ENCODE measurements around the gene BCHE.
"Not testable (repeated sequence)": the region's sequence is repeated elsewhere in the genome, so short reads cannot be mapped to it uniquely, and the experiment has no call there.

BCHE gene

DNA sequence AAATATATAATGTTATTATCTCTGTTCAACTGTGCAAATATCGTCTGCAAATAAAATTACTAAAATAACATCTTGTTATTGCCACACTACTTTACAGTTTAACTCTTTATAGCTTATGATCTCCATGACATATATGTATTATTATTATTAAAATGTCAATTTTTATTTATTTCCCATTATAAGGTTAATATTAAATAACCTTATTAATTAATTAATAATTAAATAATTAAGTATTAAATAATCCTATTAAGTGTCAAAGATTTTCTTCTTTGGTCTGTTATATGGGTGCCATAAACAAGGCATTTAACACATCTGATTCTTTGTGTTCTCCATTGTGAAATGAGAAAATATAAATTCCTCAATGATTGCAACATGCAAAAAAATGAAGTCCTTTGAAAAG lies 10.0 kb downstream of the BCHE start:
- no peak for DNase-seq
- in situ Hi-C loops (cut with MboI; ENCODE audit: low pct_unique_long_range_greater_than_20kb, low sequenced_read_pairs) = no loop called here

- DNase-seq = no peak
- in situ Hi-C loops (cut with MboI; ENCODE audit: low pct_unique_long_range_greater_than_20kb, low sequenced_read_pairs) = no loop called here
These were observed 16.5 kb downstream of the BCHE start for GRCh38 chr3:165820671-165821123.

GRCh38 chr3:165817160-165817709 lies 20.0 kb downstream of the BCHE start:
- DNase-seq = no peak

DNA sequence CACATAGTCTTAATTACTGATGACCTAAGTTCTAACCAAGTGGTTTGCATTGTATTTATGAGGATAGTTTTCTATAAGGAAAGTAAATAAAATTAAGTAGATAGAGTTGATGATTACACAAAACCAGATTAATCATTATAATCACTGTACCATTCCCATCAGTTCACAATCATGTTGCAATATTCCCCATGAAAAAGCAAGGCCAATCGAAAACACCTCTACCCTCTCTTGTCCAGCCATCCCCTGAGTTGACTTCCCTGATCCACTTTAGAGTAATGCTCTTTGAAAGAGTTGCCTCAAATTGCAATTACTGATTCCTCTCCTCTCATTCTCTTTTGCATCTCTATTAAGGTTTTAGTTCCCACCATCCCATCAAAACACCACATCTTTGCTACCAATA lies 21.0 kb downstream of the BCHE start:
- DNase-seq = no peak
- in situ Hi-C loops (cut with MboI; ENCODE audit: low pct_unique_long_range_greater_than_20kb, low sequenced_read_pairs) = no loop called here

More at GRCh38 chr3:165817160-165817709, 20.0 kb downstream of the BCHE start:
- in situ Hi-C loops (cut with MboI; ENCODE audit: low pct_unique_long_range_greater_than_20kb, low sequenced_read_pairs) = no loop called here

DNA sequence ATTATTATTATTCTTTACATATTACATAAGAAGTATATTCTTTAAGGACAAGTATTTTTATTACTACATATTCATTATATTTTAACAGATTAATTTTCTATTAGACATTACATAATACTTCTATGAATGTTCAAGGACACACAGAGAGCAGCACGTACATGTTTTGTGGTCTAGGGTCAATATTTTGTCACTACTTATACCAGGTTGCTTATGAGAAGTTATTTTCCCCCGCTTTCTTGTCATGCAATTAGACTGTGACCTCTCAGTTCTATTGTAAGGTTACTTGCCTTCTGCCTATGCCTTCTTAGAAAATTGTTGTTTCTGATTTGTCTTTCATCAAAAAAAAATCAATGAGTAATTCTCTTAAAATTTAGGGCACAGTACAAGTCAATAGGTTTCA lies 21.5 kb downstream of the BCHE start:
- in situ Hi-C loops (cut with MboI; ENCODE audit: low pct_unique_long_range_greater_than_20kb, low sequenced_read_pairs) = no loop called here
- DNase-seq = no peak

GRCh38 chr3:165814380-165814779 lies 22.8 kb downstream of the BCHE start:
- in situ Hi-C loops (cut with MboI; ENCODE audit: low pct_unique_long_range_greater_than_20kb, low sequenced_read_pairs) = no loop called here
- DNase-seq = no peak

GRCh38 chr3:165807937-165808336 lies 29.3 kb downstream of the BCHE start:
- in situ Hi-C loops (cut with MboI; ENCODE audit: low pct_unique_long_range_greater_than_20kb, low sequenced_read_pairs) = not testable (repeated sequence)

GRCh38 chr3:165805946-165806561 lies 31.2 kb downstream of the BCHE start:
- DNase-seq = no peak
- in situ Hi-C loops (cut with MboI; ENCODE audit: low pct_unique_long_range_greater_than_20kb, low sequenced_read_pairs) = no loop called here

More at GRCh38 chr3:165807937-165808336, 29.3 kb downstream of the BCHE start:
- DNase-seq = not testable (repeated sequence)

DNA sequence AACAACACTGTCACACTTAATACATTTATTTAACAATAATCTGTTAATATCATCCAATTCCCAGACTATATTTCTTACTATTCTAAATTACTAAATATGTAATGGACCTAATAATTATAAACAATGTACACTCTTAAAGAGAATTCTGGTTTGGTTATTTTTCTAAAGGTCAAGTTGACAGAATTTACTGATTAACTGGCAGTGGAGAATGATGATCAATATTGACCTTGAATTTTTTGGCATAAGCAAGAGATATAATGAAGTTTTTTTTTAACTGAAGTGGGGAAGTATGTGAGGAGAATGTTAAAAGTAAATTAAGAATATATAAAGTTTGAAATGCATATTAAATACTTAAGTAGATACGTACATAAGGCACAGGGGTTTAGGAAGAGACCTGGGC lies 33.8 kb downstream of the BCHE start:
- no peak for DNase-seq
- in situ Hi-C loops (cut with MboI; ENCODE audit: low pct_unique_long_range_greater_than_20kb, low sequenced_read_pairs) = no loop called here

DNA sequence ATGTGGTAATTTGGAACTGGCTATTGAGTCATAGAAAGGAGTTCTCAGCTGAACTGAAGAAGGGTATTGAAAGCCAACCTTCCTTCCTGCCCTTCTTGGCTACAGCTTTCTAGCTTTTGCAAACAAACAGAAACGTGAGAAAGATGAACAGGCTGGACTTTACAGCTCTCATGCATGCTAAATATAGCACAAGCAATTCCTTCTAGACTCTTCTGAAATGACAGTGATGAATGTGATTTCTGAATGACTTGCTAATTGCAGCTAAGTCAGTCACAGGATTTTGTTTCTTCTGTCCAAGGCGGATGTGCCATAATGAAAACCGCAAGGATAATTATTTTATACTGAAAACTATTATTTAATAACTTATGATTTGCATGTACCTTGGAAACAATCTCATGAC lies 36.3 kb downstream of the BCHE start:
- DNase-seq = no peak
- in situ Hi-C loops (cut with MboI; ENCODE audit: low pct_unique_long_range_greater_than_20kb, low sequenced_read_pairs) = no loop called here

GRCh38 chr3:165799026-165799425 lies 38.2 kb downstream of the BCHE start:
- no peak for DNase-seq
- in situ Hi-C loops (cut with MboI; ENCODE audit: low pct_unique_long_range_greater_than_20kb, low sequenced_read_pairs) = no loop called here

DNA sequence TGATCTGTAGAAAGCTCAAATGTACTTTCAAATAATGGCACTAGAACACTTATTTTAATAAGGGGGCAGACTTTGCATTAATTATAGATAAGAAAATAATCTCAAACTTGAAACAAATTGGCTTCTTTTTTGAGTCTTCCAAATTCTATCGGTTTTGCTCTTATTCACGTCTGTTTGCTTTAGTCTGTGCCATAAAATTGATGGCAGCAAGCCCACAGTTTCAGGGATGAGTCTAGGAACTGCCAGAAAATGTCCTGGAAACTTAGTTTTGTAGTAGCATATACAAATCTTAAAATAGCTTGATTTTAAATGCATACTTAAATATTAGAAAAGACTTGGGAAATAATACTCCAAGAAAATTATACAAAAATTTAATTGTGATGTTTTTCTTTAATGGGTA lies 39.7 kb downstream of the BCHE start:
- in situ Hi-C loops (cut with MboI; ENCODE audit: low pct_unique_long_range_greater_than_20kb, low sequenced_read_pairs) = no loop called here
- no peak for DNase-seq

DNA sequence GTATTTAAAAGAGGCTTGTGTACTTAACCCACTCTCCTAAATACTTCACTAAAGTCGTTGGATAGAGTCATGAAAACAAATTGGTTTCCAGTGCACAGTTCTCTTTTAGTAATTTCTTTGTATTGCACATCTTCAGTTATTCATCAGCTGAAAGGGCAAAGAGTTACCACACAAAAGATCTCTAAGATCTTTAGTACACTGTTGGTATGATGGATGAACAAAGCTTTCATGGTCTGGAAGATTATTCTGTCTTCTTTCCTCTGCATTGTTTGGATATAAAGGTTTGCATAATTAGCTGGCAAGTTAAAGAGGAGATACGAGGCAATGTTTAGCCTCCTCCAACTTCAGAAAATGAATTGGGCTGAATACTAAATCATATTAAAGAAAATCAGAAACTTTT lies 40.5 kb downstream of the BCHE start:
- DNase-seq = no peak
- in situ Hi-C loops (cut with MboI; ENCODE audit: low pct_unique_long_range_greater_than_20kb, low sequenced_read_pairs) = no loop called here

DNA sequence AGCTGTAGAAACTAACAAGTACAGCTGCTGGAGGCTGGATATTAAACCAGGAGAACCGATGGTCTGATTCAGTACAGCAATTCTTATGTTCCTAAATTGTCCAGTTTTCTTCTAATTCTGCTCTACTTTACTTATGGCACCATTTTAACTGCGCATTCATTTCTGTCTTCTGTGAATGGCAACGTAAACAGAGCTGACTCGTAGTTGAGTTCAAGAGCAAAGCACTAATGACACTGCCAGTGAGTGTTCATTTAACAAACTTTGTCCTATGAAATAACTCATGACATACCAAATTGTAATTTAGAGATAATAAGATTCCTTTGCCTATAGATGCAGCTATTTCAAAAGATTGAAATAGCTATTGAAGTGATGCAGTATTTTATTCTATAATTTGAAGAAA lies 48.7 kb downstream of the BCHE start:
- no peak for DNase-seq
- in situ Hi-C loops (cut with MboI; ENCODE audit: low pct_unique_long_range_greater_than_20kb, low sequenced_read_pairs) = no loop called here

DNA sequence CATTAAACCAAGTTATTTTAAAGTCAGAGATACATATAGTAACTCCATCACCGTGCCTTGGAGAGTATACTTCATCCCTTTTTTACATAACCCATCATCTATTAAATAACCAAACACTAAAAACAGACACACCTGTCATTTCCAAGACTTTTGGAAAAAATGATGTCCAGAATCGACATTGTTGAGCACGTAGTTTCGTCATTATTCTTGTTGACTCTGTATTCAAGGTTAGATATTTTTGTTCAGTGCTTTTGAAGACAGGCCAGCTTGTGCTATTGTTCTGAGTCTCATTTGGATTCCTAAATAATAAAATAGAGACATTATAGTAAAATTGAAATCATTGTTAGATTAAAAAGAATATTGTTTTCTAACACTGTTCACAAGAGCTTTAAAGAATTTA lies 51.2 kb downstream of the BCHE start:
- in situ Hi-C loops (cut with MboI; ENCODE audit: low pct_unique_long_range_greater_than_20kb, low sequenced_read_pairs) = no loop called here
- no peak for DNase-seq

- DNase-seq = no peak
- in situ Hi-C loops (cut with MboI; ENCODE audit: low pct_unique_long_range_greater_than_20kb, low sequenced_read_pairs) = no loop called here
These were observed 52.9 kb downstream of the BCHE start for GRCh38 chr3:165784337-165784736.

- DNase-seq = no peak
- in situ Hi-C loops (cut with MboI; ENCODE audit: low pct_unique_long_range_greater_than_20kb, low sequenced_read_pairs) = no loop called here
These were observed 53.8 kb downstream of the BCHE start for GRCh38 chr3:165783383-165783782.

DNA sequence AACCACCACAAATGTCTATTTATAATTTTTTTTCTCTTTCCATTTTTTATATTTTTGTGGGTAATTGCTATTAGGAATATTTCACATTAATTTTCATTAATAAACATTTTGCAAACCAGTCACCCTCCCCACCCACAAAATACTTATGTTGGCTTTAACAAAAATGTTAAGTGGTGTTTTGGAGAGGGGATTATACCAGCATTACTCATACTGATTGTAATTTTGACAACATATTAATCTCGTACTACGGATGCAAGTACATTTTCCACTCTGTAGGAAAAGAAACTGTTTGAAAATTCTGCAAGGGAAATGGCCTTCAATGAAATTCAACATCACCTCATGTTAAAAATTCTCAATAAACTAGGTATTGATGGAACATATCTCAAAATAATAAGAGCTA lies 58.3 kb downstream of the BCHE start:
- DNase-seq = no peak
- in situ Hi-C loops (cut with MboI; ENCODE audit: low pct_unique_long_range_greater_than_20kb, low sequenced_read_pairs) = no loop called here

- no peak for DNase-seq
- in situ Hi-C loops (cut with MboI; ENCODE audit: low pct_unique_long_range_greater_than_20kb, low sequenced_read_pairs) = no loop called here
These were observed 58.8 kb downstream of the BCHE start for GRCh38 chr3:165778456-165778855.

DNA sequence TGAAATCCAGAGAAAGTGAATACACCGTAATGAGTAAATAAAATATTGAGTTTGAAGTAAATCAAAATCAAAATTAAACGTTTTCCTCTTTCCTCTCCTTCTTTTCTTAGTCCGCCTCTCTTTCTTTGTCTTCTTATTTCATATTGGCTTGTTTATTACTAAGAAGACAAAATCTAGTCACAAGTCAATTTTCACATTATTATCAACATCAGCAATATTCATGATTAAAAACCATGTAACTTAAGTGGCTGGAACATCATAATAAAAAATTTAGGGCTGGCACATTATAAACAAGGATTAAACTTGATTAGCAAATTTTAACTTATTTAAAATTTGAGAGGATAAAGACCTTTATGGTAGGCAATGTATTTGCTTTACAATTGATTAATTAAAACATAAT lies 61.4 kb downstream of the BCHE start:
- no peak for DNase-seq
- in situ Hi-C loops (cut with MboI; ENCODE audit: low pct_unique_long_range_greater_than_20kb, low sequenced_read_pairs) = no loop called here

DNA sequence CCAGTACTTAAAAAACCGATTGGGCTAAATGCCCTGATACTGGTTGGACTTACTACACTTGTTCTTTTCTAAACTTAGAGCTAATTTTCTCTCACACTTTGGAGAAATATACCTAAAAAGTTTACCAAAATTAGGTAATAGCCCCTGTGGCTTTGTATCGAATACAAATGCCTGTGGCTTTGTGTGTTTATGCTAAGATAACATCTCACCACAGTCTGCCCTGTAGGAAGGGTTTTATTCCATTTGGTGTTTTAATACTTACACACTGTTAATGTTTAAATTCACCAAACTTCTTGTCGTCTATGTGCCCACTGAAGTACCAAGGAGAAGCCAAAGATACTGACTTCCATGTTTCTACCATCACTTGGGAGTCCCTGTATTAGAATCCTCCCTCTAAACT lies 66.4 kb downstream of the BCHE start:
- in situ Hi-C loops (cut with MboI; ENCODE audit: low pct_unique_long_range_greater_than_20kb, low sequenced_read_pairs) = no loop called here
- DNase-seq = no peak
